Measurements from ENCODE around the gene PHRF1. TPM values are rescaled to one million over a fixed set of nuclear protein-coding genes. Genes with fewer than 3 reads are reported as not detected.
A peak's percentile ranks its signal among the peaks of the same experiment; 100 is the strongest.

Gene PHRF1
- total RNA-seq, 2 donors from 2014 or later: 20.8 to 55.2 TPM

DNA sequence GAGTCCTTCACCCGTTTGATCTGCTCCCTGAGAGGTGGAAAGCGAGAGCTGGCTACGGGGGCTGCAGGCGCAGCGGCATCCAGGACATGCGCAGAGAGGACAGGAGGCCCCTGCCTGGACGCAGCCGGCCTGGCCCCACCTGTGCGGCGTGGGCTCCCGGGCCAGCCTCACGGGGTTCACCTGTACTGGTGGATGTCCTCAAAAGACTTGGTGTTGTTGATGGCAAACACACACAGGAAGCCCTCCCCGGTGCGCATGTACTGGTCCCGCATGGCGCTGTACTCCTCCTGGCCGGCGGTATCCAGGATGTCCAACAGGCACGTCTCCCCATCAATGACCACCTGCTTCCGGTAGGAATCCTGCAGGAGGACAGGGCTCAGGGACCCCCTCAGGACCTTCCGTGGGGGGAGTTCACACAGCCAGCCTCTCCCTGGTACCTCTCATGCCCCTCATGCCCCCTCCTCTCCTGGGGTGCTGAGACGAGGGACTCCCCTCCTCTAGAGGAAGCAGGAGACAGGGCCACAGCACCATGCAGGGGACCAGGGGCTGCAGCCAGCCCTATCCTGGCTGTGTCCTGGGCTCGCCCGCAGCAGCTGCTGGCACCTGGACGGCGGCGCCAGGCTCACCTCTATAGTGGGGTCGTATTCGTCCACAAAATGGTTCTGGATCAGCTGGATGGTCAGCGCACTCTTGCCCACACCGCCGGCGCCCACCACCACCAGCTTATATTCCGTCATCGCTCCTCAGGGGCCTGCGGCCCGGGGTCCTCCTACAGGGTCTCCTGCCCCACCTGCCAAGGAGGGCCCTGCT lies 42.5 kb upstream of the PHRF1 start:
- intact Hi-C loops (cut with DNase I): no loop called here
- no peaks in the 10 kb centered on the region for H3K27me3 ChIP-seq (replicated peaks; ENCODE audit: insufficient read depth)
- TF ChIP-seq, protein P1, sequence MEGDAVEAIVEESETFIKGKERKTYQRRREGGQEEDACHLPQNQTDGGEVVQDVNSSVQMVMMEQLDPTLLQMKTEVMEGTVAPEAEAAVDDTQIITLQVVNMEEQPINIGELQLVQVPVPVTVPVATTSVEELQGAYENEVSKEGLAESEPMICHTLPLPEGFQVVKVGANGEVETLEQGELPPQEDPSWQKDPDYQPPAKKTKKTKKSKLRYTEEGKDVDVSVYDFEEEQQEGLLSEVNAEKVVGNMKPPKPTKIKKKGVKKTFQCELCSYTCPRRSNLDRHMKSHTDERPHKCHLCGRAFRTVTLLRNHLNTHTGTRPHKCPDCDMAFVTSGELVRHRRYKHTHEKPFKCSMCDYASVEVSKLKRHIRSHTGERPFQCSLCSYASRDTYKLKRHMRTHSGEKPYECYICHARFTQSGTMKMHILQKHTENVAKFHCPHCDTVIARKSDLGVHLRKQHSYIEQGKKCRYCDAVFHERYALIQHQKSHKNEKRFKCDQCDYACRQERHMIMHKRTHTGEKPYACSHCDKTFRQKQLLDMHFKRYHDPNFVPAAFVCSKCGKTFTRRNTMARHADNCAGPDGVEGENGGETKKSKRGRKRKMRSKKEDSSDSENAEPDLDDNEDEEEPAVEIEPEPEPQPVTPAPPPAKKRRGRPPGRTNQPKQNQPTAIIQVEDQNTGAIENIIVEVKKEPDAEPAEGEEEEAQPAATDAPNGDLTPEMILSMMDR (IDR thresholded peaks at IDR 0.05): no peak
- H3K36me3 ChIP-seq: peaks cover 4 to 18% of the 10 kb centered on the region in 2 donors
- H3K9me3 ChIP-seq: no peaks in the 10 kb centered on the region
- H3K4me1 ChIP-seq (replicated peaks): peaks cover 23% of the 10 kb centered on the region
- 76% methylated on average over 37 of the region's 37 CpGs for WGBS
- peak overlapping the region; percentile 76 to 81 for H3K4me3 ChIP-seq
- H3K27ac ChIP-seq: peak overlapping the region in 1 of 2 donors; percentile 82
- no peak for DNase-seq (ENCODE audit: low spot score)

DNA sequence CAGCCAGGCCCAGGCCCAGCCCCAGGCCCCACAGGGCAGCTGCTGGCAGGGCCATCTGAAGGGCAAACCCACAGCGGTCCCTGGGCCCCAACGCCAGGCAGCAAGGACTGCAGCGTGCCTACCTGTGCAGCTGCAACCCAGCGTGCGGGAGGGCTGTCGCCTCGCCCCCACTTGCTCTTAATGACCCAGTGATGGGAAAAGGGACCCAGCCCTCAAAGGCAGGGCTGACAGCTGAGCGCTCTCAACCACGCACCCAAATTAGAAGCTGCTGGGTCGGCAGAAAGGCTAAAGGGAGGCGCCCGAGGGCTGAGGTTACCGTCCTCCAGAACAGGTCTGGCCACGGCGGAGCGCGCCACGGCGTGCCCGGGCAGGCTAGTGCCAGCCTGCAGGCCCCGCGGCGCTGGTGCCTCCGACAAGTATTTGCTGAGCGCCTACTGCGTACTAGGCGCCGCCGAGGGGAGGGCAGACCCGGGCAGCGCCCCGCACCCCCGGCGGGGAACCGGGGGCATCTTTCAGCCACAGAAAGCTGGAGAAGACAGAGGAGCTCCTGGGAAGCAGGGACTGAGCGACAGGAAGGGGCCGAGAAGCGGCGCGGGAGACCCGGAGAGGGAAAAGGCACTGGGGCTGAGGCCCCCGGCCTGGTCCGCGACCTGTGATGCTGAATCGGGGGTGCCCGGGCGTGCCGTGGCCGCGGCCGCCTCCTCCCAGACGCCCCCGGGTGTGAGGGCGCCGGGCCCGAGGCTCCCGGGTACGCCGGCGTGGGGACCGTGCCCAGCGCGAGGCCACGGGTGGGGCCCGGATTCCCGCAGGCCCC lies 41.7 kb upstream of the PHRF1 start:
- peaks cover 4 to 18% of the 10 kb centered on the region in 2 donors for H3K36me3 ChIP-seq
- H3K27me3 ChIP-seq (replicated peaks; ENCODE audit: insufficient read depth): no peaks in the 10 kb centered on the region
- 4% methylated on average over 50 of the region's 66 CpGs for WGBS
- intact Hi-C loops (cut with DNase I): no loop called here
- DNase-seq (ENCODE audit: low spot score): peak; percentile 87
- no peaks in the 10 kb centered on the region for H3K9me3 ChIP-seq
- peak overlapping the region; percentile 82 to 86 for H3K27ac ChIP-seq
- peak overlapping the region; percentile 76 to 81 for H3K4me3 ChIP-seq
- H3K4me1 ChIP-seq (replicated peaks): peaks cover 23% of the 10 kb centered on the region
- TF ChIP-seq, protein P1 (IDR thresholded peaks at IDR 0.05): peak in 1 of 4 experiments; percentile 25
- TF ChIP-seq POLR2AphosphoS5 (IDR thresholded peaks at IDR 0.05) (peak; percentile 59), POLR2A (IDR thresholded peaks at IDR 0.05) (peak; percentile 42)

DNA sequence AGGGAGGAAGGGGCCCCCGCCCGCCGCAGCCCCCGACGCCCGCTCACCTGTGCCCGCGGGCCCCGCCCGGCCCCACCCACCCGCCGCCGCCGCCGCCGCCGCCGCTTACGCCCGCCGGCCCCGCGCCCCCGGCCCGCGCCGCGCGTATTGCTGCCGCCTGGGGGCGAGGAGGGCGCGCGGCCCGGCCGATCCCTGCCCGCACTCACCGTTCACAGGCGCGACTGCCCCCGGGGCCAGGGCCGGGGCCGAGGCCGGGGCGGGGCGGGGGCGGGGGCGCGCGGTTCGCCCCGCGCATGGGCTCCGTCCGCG lies 41.1 kb upstream of the PHRF1 start:
- Histone ChIP-seq H3K36me3 (peaks cover 4 to 18% of the 10 kb centered on the region in 2 donors), H3K4me1 (replicated peaks) (peaks cover 23% of the 10 kb centered on the region), H3K27me3 (replicated peaks; ENCODE audit: insufficient read depth) (no peaks in the 10 kb centered on the region), H3K9me3 (no peaks in the 10 kb centered on the region), H3K27ac (peak overlapping the region in 1 of 2 donors; percentile 82), H3K4me3 (peak overlapping the region; percentile 76 to 81)
- intact Hi-C loops (cut with DNase I): no loop called here
- DNase-seq (ENCODE audit: low spot score): no peak
- WGBS: 4% methylated on average over 10 of the region's 56 CpGs
- TF ChIP-seq, protein P1 (IDR thresholded peaks at IDR 0.05): no peak
- TF ChIP-seq POLR2A (IDR thresholded peaks at IDR 0.05) (no peak), POLR2AphosphoS5 (IDR thresholded peaks at IDR 0.05) (no peak)

DNA sequence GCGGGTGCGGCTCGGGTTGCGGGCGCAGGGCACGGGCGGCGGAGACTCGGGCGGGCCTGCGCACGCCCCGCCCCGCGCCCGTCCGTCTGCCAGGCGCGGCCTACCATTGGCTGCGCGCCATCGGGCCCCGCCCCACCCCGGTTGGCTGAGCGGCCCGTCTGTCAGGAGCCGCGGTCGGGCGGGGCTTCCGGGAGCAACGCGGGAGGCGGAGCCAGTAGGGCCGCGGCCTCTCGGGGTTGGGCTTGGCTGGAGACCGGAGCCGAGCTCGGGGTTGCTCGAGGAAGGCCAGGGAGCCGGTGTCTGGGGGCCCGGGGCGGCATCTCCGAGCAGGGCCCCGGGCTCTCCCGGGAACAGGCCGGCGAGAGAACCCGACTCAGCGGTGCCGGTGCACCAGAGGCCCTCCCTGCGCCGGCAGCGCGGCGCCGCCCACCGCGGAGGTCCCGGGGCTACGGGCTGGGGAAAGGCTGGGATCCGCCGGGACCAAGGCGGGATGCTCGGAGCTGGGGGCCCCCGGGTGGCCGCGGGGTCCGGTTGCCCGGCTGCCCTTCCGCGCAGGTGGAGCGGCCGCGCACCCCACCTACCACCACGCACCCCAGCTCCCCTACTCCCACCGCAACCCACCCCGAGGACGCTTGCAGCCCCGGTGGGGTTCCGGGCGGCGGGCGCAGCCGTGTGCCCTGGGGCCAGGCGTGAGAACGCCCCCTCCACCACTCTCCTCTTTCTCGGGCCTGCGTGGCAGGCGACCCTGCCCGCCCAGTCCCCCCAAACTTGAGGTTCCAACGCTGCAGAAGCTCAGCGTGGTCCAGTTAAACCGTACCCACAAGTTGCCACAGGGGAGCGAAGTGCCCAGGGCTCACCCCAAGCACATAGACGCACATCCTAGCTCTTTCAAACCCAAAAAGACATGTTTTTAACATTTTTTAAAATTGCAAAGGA lies 40.5 kb upstream of the PHRF1 start, which contains the start of gene HRAS:
Gene HRAS (minus strand): TSS at position 58 of the 936 bp plus-strand sequence.
- Histone ChIP-seq H3K9me3 (no peaks in the 10 kb centered on the region), H3K4me3 (peak within 1 kb of the TSS; percentile 76 to 81), H3K27ac (peak within 1 kb of the TSS; percentile 83 to 86), H3K27me3 (replicated peaks; ENCODE audit: insufficient read depth) (no peaks in the 10 kb centered on the region), H3K4me1 (replicated peaks) (peaks cover 23% of the 10 kb centered on the region), H3K36me3 (peaks cover 4 to 18% of the 10 kb centered on the region in 2 donors)
- intact Hi-C loops (cut with DNase I): no loop called here
- TF ChIP-seq, protein P1 (IDR thresholded peaks at IDR 0.05): no peak
- peak; percentile 84 for TF ChIP-seq POLR2A (IDR thresholded peaks at IDR 0.05)
- peak; percentile 89 for TF ChIP-seq POLR2AphosphoS5 (IDR thresholded peaks at IDR 0.05)
- peak; percentile 95 for DNase-seq (ENCODE audit: low spot score)
- WGBS: 4% methylated on average over 58 of the region's 97 CpGs

All from prostate gland (tissue), 2 donors.